CD4-positive, alpha-beta T cell treated with Interleukin-21 for 1 hour (primary cell): ENCODE data around the gene KCNJ10.
"Not testable (repeated sequence)": the region's sequence is repeated elsewhere in the genome, so short reads cannot be mapped to it uniquely, and the experiment has no call there.

Source experiments
- DNase-seq: peaks from one replicate; pipeline ENCODE4 v3.0.0-alpha.2; 2020

Gene KCNJ10

DNA sequence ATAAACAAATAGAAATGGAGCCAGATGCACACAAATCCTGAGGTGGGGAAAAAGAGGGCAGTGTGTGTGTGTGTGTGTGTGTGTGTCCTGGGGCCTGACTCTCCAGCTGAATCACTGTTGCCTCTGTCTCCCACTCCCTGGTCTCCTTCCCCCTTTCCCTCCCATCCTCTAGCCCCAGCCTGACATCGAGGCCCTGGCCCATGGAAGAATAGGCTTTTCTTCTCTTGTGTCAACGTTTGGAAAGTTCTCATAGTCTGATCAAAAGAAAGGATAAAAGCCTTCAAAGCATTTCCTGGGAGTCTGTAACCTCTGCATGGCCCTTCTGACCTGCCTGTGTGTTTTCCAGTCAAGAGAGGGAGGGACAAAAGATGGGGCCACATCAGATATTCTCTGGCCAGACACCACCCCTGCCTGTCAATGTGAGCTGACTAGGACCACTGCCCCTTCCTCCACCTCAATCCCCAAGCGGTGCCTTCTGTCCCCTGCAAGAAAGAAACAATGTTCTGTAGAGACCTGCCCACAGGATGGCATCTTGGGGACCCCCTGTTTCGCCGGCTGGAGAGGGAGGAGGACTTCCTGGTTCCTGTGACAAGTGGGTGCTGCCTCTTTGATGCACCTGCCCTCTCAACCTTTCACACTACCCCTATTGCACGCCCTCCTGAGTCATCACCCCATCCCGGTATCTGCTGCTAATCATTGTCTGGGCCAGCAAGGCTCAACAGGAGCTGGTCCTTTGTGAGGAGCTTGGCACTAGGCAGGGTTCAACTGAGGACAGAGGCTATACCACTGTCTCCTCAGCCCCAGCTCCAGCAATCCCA lies 16.2 kb downstream of the KCNJ10 start:
- no peak for DNase-seq

- no peak for DNase-seq
Measured at GRCh38 chr1:160052936-160053335, 17.0 kb downstream of the KCNJ10 start.

- DNase-seq, result no peak
Measured at GRCh38 chr1:160050619-160051018, 19.3 kb downstream of the KCNJ10 start.

GRCh38 chr1:160050182-160050581 lies 19.8 kb downstream of the KCNJ10 start:
- DNase-seq, result not testable (repeated sequence)

- no peak for DNase-seq
Measured at GRCh38 chr1:160049101-160049500, 20.9 kb downstream of the KCNJ10 start.

DNA sequence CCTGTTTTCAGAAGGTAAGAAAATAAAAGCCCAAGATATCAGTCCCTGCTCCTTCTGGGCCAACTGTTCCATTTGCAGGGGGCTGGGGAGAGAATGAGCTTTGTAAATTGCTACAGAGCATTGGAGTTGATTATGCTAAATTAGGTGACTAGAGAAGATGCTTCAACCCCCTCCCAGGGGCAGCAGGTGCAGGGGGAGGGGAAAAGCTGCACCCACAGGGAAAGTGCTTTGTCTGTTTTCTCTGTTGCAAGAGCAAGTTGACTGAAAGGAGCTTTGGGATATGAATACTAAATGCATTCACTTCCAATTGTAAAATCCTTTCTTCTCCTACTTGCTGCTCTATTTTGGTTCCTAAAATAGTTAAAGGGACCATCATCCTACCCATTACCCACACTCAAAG lies 21.6 kb downstream of the KCNJ10 start:
- no peak for DNase-seq

- DNase-seq, result no peak
Measured at GRCh38 chr1:160047111-160047991, 22.6 kb downstream of the KCNJ10 start.

- DNase-seq, result peak; percentile 60
Measured at GRCh38 chr1:160046494-160047110, 23.4 kb downstream of the KCNJ10 start.

DNA sequence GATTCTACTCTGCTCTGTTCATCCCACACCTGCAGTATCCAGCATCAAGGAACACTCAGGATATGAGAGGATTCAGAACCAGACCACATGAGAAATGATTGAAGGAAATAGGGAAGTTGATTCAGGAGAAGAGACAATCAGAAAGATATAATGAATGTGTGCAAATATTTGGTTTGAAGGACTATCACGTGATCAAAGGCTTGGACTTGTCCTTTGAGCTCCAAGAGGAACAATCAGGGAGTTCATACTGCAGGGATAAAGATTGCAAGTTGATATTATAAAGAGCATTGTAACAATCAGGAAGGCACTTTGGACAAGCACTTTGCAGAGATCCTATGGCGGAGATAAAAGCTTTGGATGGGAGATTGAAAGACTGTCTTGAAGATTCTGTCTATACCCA lies 24.3 kb downstream of the KCNJ10 start:
- DNase-seq, result no peak

DNA sequence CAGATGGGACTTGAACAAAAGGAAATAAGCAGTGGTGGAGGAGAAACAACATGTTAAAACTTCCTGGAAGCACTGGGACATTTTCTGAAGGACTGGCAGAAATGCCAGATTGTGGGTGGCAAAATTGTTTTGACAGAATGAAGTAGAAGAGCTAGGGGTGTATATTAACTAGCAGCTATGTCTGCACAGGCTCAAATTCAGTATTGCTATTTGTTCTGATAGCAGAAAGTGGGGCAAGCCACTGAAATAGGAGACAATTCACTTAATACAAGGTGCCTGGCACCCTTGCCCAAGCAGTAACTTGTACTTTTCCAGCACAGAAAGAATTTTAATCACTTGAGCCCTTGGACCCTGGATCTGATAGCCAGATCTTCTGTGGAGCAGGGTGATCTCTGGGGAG lies 26.4 kb downstream of the KCNJ10 start:
- DNase-seq, result no peak

GRCh38 chr1:160040476-160040875 lies 29.5 kb downstream of the KCNJ10 start:
- DNase-seq, result no peak

GRCh38 chr1:160032165-160032820 lies 37.7 kb downstream of the KCNJ10 start:
- DNase-seq, result no peak

- peak; percentile 93 for DNase-seq
Measured at GRCh38 chr1:160031365-160032164, 38.4 kb downstream of the KCNJ10 start, which contains the start of gene PIGM. PIGM (minus strand) TSS chr1:160031990; CDS start chr1:160031739, 251 bp downstream.

DNA sequence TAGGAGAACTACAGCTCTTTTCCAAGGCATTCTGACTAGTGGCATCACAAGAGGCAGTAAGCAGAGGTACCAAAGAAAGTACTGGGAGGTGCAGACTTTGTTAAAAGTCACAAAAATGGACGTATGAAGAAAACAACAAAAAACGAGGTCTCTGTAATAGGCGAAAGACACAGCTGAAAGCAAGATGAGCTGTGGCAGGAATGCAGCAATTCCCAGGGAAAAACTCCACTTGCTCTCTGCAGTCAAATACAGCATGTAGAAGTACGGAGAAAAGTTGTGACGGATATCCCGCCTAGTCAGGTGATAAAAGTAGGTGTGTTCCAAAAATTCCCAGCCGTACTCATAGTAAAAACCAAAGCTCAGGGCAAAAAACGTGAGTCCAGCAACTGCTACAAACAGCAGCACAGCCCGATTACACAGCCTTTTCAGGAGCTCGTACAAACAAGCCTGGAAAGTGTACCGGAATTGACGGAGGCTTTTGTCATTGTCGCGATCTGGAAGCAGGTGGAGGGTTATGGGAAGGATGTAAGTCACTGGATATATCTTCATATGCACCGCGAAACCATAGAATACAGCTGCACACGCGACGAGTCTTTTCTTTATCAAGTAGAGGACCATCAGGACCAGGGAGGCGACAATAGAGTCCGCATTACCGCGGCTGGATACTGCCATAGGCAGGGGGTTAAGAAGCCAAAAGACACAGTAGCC lies 39.1 kb downstream of the KCNJ10 start:
- peak; percentile 19 for DNase-seq

GRCh38 chr1:160028426-160028825 lies 41.5 kb downstream of the KCNJ10 start:
- DNase-seq, result no peak

DNA sequence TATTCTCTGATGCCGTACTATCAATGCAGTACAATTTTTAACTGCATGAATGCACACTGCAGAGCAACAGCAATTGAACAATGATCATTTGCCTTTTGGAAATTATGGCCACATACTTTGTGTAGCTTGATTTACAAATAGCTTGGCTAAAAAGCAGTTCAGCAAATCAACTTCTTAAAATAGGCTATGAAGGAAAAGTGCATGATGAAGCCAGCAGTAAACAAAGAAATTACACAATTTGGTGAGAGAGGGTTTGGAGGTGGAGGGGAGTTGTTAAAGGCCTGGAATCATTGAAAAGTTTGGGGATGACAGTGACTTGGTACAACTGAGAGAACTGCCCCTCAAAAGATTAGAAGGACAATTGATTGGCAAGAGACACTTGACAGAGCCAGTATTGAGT lies 44.6 kb downstream of the KCNJ10 start:
- no peak for DNase-seq

GRCh38 chr1:160024195-160024905 lies 45.6 kb downstream of the KCNJ10 start:
- no peak for DNase-seq

DNA sequence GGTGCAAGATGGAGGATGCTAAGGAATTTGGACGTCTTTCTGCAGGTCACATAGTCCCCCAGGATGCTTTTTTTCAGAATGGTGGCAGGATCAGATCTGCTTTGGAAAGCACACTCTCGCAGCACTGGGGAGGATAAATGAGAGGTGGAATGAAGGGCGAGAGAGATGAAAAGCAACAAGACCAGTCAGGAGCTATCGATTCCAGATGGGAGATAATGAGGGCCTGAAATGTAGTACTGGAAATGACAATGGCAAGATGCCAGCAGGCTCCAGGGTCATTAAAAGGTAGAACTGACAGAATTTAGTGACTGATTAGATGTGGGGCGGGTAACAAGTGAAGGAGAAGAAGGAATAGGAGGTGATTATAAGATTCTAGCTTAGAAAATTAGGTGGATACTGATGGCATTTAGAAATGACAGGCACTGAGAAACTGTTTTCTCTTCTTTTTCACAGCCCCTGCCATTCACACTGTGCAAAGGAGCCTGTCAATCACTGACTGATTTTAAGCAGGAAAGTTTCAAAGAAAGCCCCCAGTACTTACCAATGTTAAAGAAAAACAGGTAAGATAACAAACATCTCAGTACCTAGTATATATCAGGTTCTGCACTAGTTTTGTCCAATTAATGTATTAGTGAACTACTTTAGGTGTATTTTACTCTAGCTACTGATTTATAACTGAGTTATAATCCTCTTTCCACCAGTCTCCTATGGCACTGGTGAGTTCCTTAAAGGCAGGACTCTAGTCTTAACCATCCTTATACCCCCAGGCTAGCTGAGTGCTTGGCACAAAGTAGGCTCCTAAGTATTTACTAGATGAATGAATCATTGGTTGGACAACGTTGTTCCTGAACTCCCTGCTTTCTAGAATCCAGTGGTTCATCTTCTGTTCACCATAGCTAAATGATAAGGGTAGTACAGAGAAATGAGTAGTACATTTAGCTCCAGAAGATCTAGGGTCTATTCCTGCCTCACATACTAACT lies 47.3 kb downstream of the KCNJ10 start:
- DNase-seq, result no peak

- no peak for DNase-seq
Measured at GRCh38 chr1:160021376-160022074, 48.4 kb downstream of the KCNJ10 start.
